HepG2 (cell line): ENCODE measurements around the gene TPGS1. TPM values are rescaled to one million over a fixed set of nuclear protein-coding genes. Genes with fewer than 3 reads are reported as not detected.

Experiments
- ATAC-seq: fragments of 200-7000 bp; cut with Tn5 transposase; 3 replicates; pipeline ENCODE4 v1.9.1; 2020; ENCODE audit warnings: mild to moderate bottlenecking, moderate library complexity
- BruUV-seq: library from RNA; stranded (reverse); fragments of 400-500 nt; replicated peaks from 2 replicates; lab custom pipeline; 2021; lab: Mats Ljungman, UMichigan
- CTCF ChIA-PET: fragments of 300-600 bp; formaldehyde crosslinking; extraction: SDS; loops from one replicate; lab custom pipeline; 2021; ENCODE audit warnings: low total read pairs, inconsistent platforms, low intra/inter-chr PET ratio; lab: Yijun Ruan, JAX
- POLR2A ChIA-PET: fragments of 350-600 bp; sonication (Branson Sonifier 250); formaldehyde crosslinking; loops from one replicate; lab custom pipeline; 2020; ENCODE audit warnings: antibody characterized with exemption, inconsistent platforms; lab: Yijun Ruan, JAX
- DNase-seq: peaks from one replicate; pipeline ENCODE4 v3.0.0-alpha.2; 2015; ENCODE audit warnings: low spot score
- FAIRE-seq: peaks from 3 replicates; lab custom pipeline; 2011; peaks lifted over from hg19 to GRCh38; lab: Jason Lieb, UNC
- H2AFZ ChIP-seq: one replicate; pipeline ENCODE4 v1.6.1; 2011; ENCODE audit warnings: low read length, inconsistent platforms
- H3K27ac ChIP-seq: fragments of 300-600 bp; 3 replicates; pipeline ENCODE4 v1.8.0; 2011; ENCODE audit warnings: mixed run types, mild to moderate bottlenecking, mixed read lengths, low read length, inconsistent platforms; ENCODE audit not compliant: insufficient read depth; ENCODE audit errors: extremely low read length
- H3K27me3 ChIP-seq, 2 experiments: fragments of 200-600 bp in 1 of 2; 2 replicates in 1 of 2; 3 replicates in 1 of 2; pipeline versions ENCODE4 v1.6.0 to v1.8.0; 2011; ENCODE audit warnings: low read length in 2 of 2, mild to moderate bottlenecking in 2 of 2, moderate library complexity in 2 of 2, inconsistent platforms in 1 of 2; ENCODE audit not compliant: insufficient read depth in 2 of 2, control insufficient read depth in 1 of 2
- H3K36me3 ChIP-seq, 2 experiments: fragments of 200-600 bp in 1 of 2; replicated peaks in 1 of 2; 2 replicates in 1 of 2; 3 replicates in 1 of 2; pipeline versions ENCODE4 v1.5.1 to v1.8.0; 2011; ENCODE audit warnings: low read length in 2 of 2, inconsistent platforms in 1 of 2; ENCODE audit not compliant: insufficient read depth in 2 of 2, control insufficient read depth in 1 of 2
- H3K4me1 ChIP-seq: 2 replicates; pipeline ENCODE4 v1.5.1; 2012; ENCODE audit warnings: low read length, inconsistent platforms; ENCODE audit not compliant: insufficient read depth
- H3K4me2 ChIP-seq: 2 replicates; pipeline ENCODE4 v1.6.0; 2011; ENCODE audit warnings: low read depth, low read length, inconsistent platforms
- H3K4me3 ChIP-seq, 3 experiments: fragments of 200-600 bp in 1 of 3; sonication (generic), shearing (Covaris generic) in 1 of 3; replicated peaks in 1 of 3; 2 replicates each; pipeline ENCODE4 v1.5.1; 2011 to 2016; ENCODE audit warnings: low read length in 3 of 3, inconsistent platforms in 2 of 3, low read depth in 2 of 3, mild to moderate bottlenecking in 2 of 3, control low read depth in 1 of 3, mixed read lengths in 1 of 3; ENCODE audit not compliant: insufficient read depth in 1 of 3
- H3K79me2 ChIP-seq: one replicate; pipeline ENCODE4 v1.6.1; 2011; ENCODE audit warnings: low read length, inconsistent platforms; ENCODE audit not compliant: insufficient read depth
- H3K9ac ChIP-seq: 2 replicates; pipeline ENCODE4 v1.6.0; 2011; ENCODE audit warnings: mild to moderate bottlenecking, low read depth, low read length, inconsistent platforms; ENCODE audit not compliant: insufficient read depth
- H3K9me3 ChIP-seq: 2 replicates; pipeline ENCODE4 v1.5.1; 2012; ENCODE audit warnings: mild to moderate bottlenecking, low read length
- H4K20me1 ChIP-seq: 2 replicates; pipeline ENCODE4 v1.6.0; 2011; ENCODE audit warnings: inconsistent platforms, mild to moderate bottlenecking, low read length, moderate library complexity; ENCODE audit not compliant: insufficient read depth
- ARNTL ChIP-seq: sonication (generic); formaldehyde crosslinking; IDR thresholded peaks from 2 replicates; pipeline ENCODE4 v1.4.0; 2020; ENCODE audit warnings: mild to moderate bottlenecking, missing genetic modification reagents
- CBX2 ChIP-seq, 2 experiments: fragments of 200-600 bp in 1 of 2; sonication (generic); formaldehyde crosslinking in 1 of 2; IDR thresholded peaks; 2 replicates each; pipeline versions ENCODE4 v1.7.0 to v1.8.1; 2018 to 2022; ENCODE audit warnings: low read depth in 2 of 2, low read length in 1 of 2, mild to moderate bottlenecking in 1 of 2, missing genetic modification reagents in 1 of 2
- CENPBD1 ChIP-seq: sonication (generic); formaldehyde crosslinking; IDR thresholded peaks from 2 replicates; pipeline ENCODE4 v1.8.0; 2022; ENCODE audit warnings: missing genetic modification reagents, low read depth, mild to moderate bottlenecking, borderline replicate concordance
- E2F1 ChIP-seq: sonication (generic); formaldehyde crosslinking; IDR thresholded peaks from 2 replicates; pipeline ENCODE4 v1.5.0; 2020; ENCODE audit warnings: missing genetic modification reagents
- GTF2F1 ChIP-seq: fragments of 150-350 bp; IDR thresholded peaks from 2 replicates; pipeline ENCODE4 v1.6.1; 2014; ENCODE audit warnings: low read length
- SNAI1 ChIP-seq: sonication (generic); formaldehyde crosslinking; IDR thresholded peaks from 2 replicates; pipeline ENCODE4 v1.5.0; 2020; ENCODE audit warnings: mild to moderate bottlenecking, missing genetic modification reagents, borderline replicate concordance
- U2AF1 ChIP-seq: fragments of 200-400 bp; formaldehyde crosslinking; optimal IDR thresholded peaks from 2 replicates; pipeline ENCODE3; 2017; ENCODE audit warnings: mild to moderate bottlenecking, low read depth, low read length
- ZBTB7A ChIP-seq: sonication (generic); formaldehyde crosslinking; IDR thresholded peaks from 2 replicates; pipeline ENCODE4 v1.8.0; 2022; ENCODE audit warnings: mild to moderate bottlenecking, missing genetic modification reagents
- ZMYM2 ChIP-seq: sonication (generic); formaldehyde crosslinking; IDR thresholded peaks from 2 replicates; pipeline ENCODE4 v1.8.0; 2022; ENCODE audit warnings: mild to moderate bottlenecking, missing genetic modification reagents
- ZNF790 ChIP-seq: sonication (generic); formaldehyde crosslinking; IDR thresholded peaks from 2 replicates; pipeline ENCODE4 v1.8.0; 2022; ENCODE audit warnings: missing genetic modification reagents, mild to moderate bottlenecking, borderline replicate concordance
- WGBS: methylation state at CpG from one replicate; pipeline ENCODE4 v1.1.6; 2017; ENCODE audit warnings: low lambda C conversion rate; 5-methylcytosine and 5-hydroxymethylcytosine counted together
- in situ Hi-C: cut with HindIII; loops from 2 replicates; pipeline ENCODE4 v1.10.0; 2017; ENCODE audit warnings: low pct_unique_long_range_greater_than_20kb; ENCODE audit not compliant: extremely low pct_ligation_motif_present
- intact Hi-C: fragments of 100-400 bp; cut with micrococcal nuclease; formaldehyde crosslinking; loops from one replicate; pipeline ENCODE4 v1.10.0; 2022; ENCODE audit not compliant: unreplicated experiment
- polyA plus RNA-seq, 8 experiments: library from polyadenylated mRNA; depleted of rRNA in 3 of 8; stranded (reverse) in 7 of 8; unstranded in 1 of 8; fragments of >200 nt; fragmentation: Illumina TruSeq in 4 of 8; extraction: Trizol in 4 of 8; gene quantifications; 2 replicates each; pipeline versions ENCODE4 v1.2.1 to v1.2.3, GENCODE V29; 2011 to 2016; ENCODE audit warnings: low read depth in 4 of 8, missing spikeins in 1 of 8, mixed read lengths in 1 of 8; ENCODE audit not compliant: insufficient read depth in 1 of 8
- total RNA-seq, 5 experiments: library from RNA; depleted of rRNA; stranded (reverse); fragments of >200 nt; fragmentation: Illumina TruSeq; extraction: Trizol; gene quantifications; 2 replicates each; pipeline ENCODE4 v1.2.3, GENCODE V29; 2016; ENCODE audit warnings: low read depth in 1 of 5

Gene TPGS1
- total and polyA plus RNA-seq, 2 of the 13 experiments (the other 11 are each of a cell fraction or from before 2014, with no cell fraction given), result 1.1 to 6.2 TPM

- CTCF ChIA-PET, result no interaction called here
- no peak for ATAC-seq
- H3K27ac ChIP-seq, result no peak overlapping the region
- no peak overlapping the region for H2AFZ ChIP-seq
- H3K4me3 ChIP-seq, result no peak overlapping the region
- POLR2A ChIA-PET, result no interaction called here
- H3K9ac ChIP-seq, result no peak overlapping the region
- TF ChIP-seq E2F1 (CRISPR knock-in tag) (no peak), ZMYM2 (CRISPR knock-in tag) (no peak), ZNF790 (CRISPR knock-in tag) (no peak), CENPBD1 (CRISPR knock-in tag) (no peak), U2AF1 (no peak), CBX2 (IDR thresholded peaks at IDR 0.05; ENCODE audit: low read depth, low read length) (no peak), CBX2 (CRISPR knock-in tag; IDR thresholded peaks at IDR 0.05; ENCODE audit: low read depth) (no peak), GTF2F1 (no peak), ZBTB7A (CRISPR knock-in tag) (no peak), ARNTL (CRISPR knock-in tag) (no peak), SNAI1 (no peak)
- TF ChIP-seq, all 625 proteins: peak for 0
- Histone ChIP-seq H3K9me3 (no peaks in the 10 kb centered on the region), H3K4me2 (no peak overlapping the region), H3K27me3 (no peaks in the 10 kb centered on the region; a peak in 1 of 5 replicates), H3K4me1 (peaks cover 22% of the 10 kb centered on the region), H3K36me3 (no peaks in the 10 kb centered on the region), H3K79me2 (no peaks in the 10 kb centered on the region), H4K20me1 (no peaks in the 10 kb centered on the region)
- FAIRE-seq (no peak), DNase-seq (no peak)
- in situ Hi-C loops (no loop called here), intact Hi-C loops (no loop called here)
- 93% methylated on average over 3 of the region's 14 CpGs for WGBS
- BruUV-seq, result no TSS peak
These were observed 2.7 kb upstream of the TPGS1 start for GRCh38 chr19:504616-505015.
